ENCODE results near the gene NACC1. TPM values are rescaled to one million over a fixed set of nuclear protein-coding genes. Genes with fewer than 3 reads are reported as not detected.

The NACC1 gene
- total RNA-seq, 1 donor from 2014 or later = 34.7 TPM

- peaks cover 32% of the 10 kb centered on the region for H3F3A ChIP-seq (ENCODE audit: low read depth)
- peaks cover 37% of the 10 kb centered on the region for H3K79me2 ChIP-seq (ENCODE audit: low read depth)
- no peaks in the 10 kb centered on the region for H3K36me3 ChIP-seq
- H3K4me3 ChIP-seq = peak within 1 kb of the TSS; percentile 91
- peaks cover 25% of the 10 kb centered on the region for H4K20me1 ChIP-seq (ENCODE audit: low read depth)
- H3K4me2 ChIP-seq = peak within 1 kb of the TSS; percentile 94
- H3K9me3 ChIP-seq (ENCODE audit: low read depth) = no peaks in the 10 kb centered on the region
- peak within 1 kb of the TSS; percentile 66 for H2AFZ ChIP-seq (replicated peaks)
- Mint-ChIP-seq H3K27me3 (ENCODE audit: insufficient read depth, low read depth) (peaks cover 16% of the 10 kb centered on the region), H3K4me3 (peak within 1 kb of the TSS; percentile 94), H3K36me3 (peaks cover 7% of the 10 kb centered on the region), H3K9me3 (no peaks in the 10 kb centered on the region), H3K4me1 (peaks cover 33% of the 10 kb centered on the region), H3K27ac (peak within 1 kb of the TSS; percentile 99)
- peak within 1 kb of the TSS; percentile 80 for H3K9ac ChIP-seq
- peak within 1 kb of the TSS; percentile 87 for H3K27ac ChIP-seq
- DNase-seq (ENCODE audit: low spot score) = peak; percentile 92
- H3K27me3 ChIP-seq = peaks cover 6% of the 10 kb centered on the region
- TF ChIP-seq CTCF (IDR thresholded peaks at IDR 0.05) (peak; percentile 47), EZH2phosphoT487 (IDR thresholded peaks at IDR 0.05) (no peak)
- H3K4me1 ChIP-seq = no peaks in the 10 kb centered on the region
Observed at GRCh38 chr19:13150187-13150930, 32.3 kb downstream of the NACC1 start, which contains the start of the genes IER2 and STX10. IER2 (plus strand) TSS chr19:13150411; CDS start chr19:13153187, 2,776 bp downstream. STX10 (minus strand) TSS chr19:13150375; CDS start chr19:13150173, 202 bp downstream.

- peak overlapping the region; percentile 94 for H3K4me3 Mint-ChIP-seq
- no peak overlapping the region for H2AFZ ChIP-seq (replicated peaks)
- H3K9me3 Mint-ChIP-seq = no peaks in the 10 kb centered on the region
- H3K27ac Mint-ChIP-seq = peak overlapping the region; percentile 99
- H3K27ac ChIP-seq = peak overlapping the region; percentile 87
- peak overlapping the region; percentile 91 for H3K4me3 ChIP-seq
- H3K27me3 Mint-ChIP-seq (ENCODE audit: insufficient read depth, low read depth) = peaks cover 16% of the 10 kb centered on the region
- no peaks in the 10 kb centered on the region for H3K36me3 ChIP-seq
- H3K36me3 Mint-ChIP-seq = peaks cover 7% of the 10 kb centered on the region
- TF ChIP-seq CTCF (IDR thresholded peaks at IDR 0.05) (no peak), EZH2 (IDR thresholded peaks at IDR 0.05) (no peak), EZH2phosphoT487 (IDR thresholded peaks at IDR 0.05) (no peak)
- peak overlapping the region; percentile 94 for H3K4me2 ChIP-seq
- H3F3A ChIP-seq (ENCODE audit: low read depth) = peaks cover 36% of the 10 kb centered on the region
- H3K79me2 ChIP-seq (ENCODE audit: low read depth) = peaks cover 38% of the 10 kb centered on the region
- H3K4me1 ChIP-seq = peaks cover 4% of the 10 kb centered on the region
- H3K9ac ChIP-seq = peak overlapping the region; percentile 80
- H3K4me1 Mint-ChIP-seq = peaks cover 35% of the 10 kb centered on the region
- peaks cover 25% of the 10 kb centered on the region for H4K20me1 ChIP-seq (ENCODE audit: low read depth)
- DNase-seq (ENCODE audit: low spot score) = peak; percentile 54
- H3K9me3 ChIP-seq (ENCODE audit: low read depth) = no peaks in the 10 kb centered on the region
- peaks cover 6% of the 10 kb centered on the region for H3K27me3 ChIP-seq
Observed at GRCh38 chr19:13150931-13151604, 33.0 kb downstream of the NACC1 start.

- H3K9me3 ChIP-seq (ENCODE audit: low read depth) = no peaks in the 10 kb centered on the region
- peaks cover 16% of the 10 kb centered on the region for H3K27me3 Mint-ChIP-seq (ENCODE audit: insufficient read depth, low read depth)
- no peaks in the 10 kb centered on the region for H3K9me3 Mint-ChIP-seq
- H3K4me3 ChIP-seq = peak overlapping the region; percentile 91
- peaks cover 39% of the 10 kb centered on the region for H3K4me1 Mint-ChIP-seq
- peak overlapping the region; percentile 94 for H3K4me3 Mint-ChIP-seq
- no peak overlapping the region for H2AFZ ChIP-seq (replicated peaks)
- peaks cover 7% of the 10 kb centered on the region for H3K36me3 Mint-ChIP-seq
- H3K4me2 ChIP-seq = peak overlapping the region; percentile 94
- peaks cover 6% of the 10 kb centered on the region for H3K27me3 ChIP-seq
- H3K79me2 ChIP-seq (ENCODE audit: low read depth) = peaks cover 38% of the 10 kb centered on the region
- no peaks in the 10 kb centered on the region for H3K36me3 ChIP-seq
- H4K20me1 ChIP-seq (ENCODE audit: low read depth) = peaks cover 25% of the 10 kb centered on the region
- H3K27ac ChIP-seq = peak overlapping the region; percentile 97
- H3K9ac ChIP-seq = peak overlapping the region; percentile 80
- TF ChIP-seq CTCF (IDR thresholded peaks at IDR 0.05) (peak; percentile 17), EZH2 (IDR thresholded peaks at IDR 0.05) (no peak)
- H3F3A ChIP-seq (ENCODE audit: low read depth) = peaks cover 42% of the 10 kb centered on the region
- peak overlapping the region; percentile 99 for H3K27ac Mint-ChIP-seq
- peaks cover 8% of the 10 kb centered on the region for H3K4me1 ChIP-seq
- peak; percentile 99 for DNase-seq (ENCODE audit: low spot score)
Observed at GRCh38 chr19:13151605-13152355, 33.7 kb downstream of the NACC1 start.

Measured in neural progenitor cell (in vitro differentiated cells).